C4-2B (cell line): Measurements from ENCODE around the gene ACOT12.

ENCODE experiments used
- ZFX ChIP-seq: fragments of 450-650 bp; IDR thresholded peaks from 2 replicates; pipeline ENCODE4 v1.6.1; 2017
- TF ChIP-seq, protein P1 (sequence below): fragments of 450-650 bp; conservative IDR thresholded peaks from 2 replicates; pipeline ENCODE4 v1.5.1; 2017; ENCODE audit warnings: mild to moderate bottlenecking

DNA sequence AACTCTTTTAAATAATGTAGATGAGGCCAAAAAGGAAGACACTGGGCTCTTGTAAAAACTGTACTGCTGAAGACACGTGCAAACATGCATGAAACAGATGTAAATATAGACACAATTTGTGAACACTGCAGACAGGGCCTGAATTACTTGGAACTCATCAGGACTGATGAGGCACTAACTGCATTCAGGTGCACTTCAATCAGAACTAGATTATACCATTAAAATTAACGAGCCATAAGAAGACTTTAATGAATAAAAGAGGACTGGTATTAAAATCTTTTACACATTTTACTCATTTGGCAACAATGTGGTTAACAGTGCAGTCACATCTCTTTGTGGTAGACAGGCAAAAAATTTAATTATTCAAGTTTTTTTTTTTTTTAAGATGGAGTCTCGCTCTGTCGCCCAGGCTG lies 105.9 kb downstream of the ACOT12 start:
- TF ChIP-seq, protein P1, sequence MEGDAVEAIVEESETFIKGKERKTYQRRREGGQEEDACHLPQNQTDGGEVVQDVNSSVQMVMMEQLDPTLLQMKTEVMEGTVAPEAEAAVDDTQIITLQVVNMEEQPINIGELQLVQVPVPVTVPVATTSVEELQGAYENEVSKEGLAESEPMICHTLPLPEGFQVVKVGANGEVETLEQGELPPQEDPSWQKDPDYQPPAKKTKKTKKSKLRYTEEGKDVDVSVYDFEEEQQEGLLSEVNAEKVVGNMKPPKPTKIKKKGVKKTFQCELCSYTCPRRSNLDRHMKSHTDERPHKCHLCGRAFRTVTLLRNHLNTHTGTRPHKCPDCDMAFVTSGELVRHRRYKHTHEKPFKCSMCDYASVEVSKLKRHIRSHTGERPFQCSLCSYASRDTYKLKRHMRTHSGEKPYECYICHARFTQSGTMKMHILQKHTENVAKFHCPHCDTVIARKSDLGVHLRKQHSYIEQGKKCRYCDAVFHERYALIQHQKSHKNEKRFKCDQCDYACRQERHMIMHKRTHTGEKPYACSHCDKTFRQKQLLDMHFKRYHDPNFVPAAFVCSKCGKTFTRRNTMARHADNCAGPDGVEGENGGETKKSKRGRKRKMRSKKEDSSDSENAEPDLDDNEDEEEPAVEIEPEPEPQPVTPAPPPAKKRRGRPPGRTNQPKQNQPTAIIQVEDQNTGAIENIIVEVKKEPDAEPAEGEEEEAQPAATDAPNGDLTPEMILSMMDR = no peak
- no peak for TF ChIP-seq ZFX
